ENCODE measurements around the gene ELMOD3.
"Not testable (repeated sequence)": the region's sequence is repeated elsewhere in the genome, so short reads cannot be mapped to it uniquely, and the experiment has no call there.

DNA sequence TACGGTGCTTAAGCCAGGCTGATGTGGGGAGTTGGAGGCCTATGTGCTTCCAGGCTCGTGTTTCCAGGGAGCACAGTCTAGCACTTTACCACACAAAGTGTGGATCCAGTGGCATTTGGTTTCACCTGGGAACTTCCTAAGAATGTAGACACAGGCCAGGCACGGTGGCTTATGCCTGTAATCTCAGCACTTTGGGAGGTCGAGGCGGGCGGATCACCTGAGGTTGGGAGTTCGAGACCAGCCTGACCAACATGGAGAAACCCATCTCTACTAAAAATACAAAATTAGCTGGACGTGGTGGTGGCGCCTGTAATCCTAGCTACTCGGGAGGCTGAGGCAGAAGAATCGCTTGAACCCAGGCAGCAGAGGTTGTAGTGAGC lies 30.6 kb upstream of the ELMOD3 start:
- TF ChIP-seq, protein P1, sequence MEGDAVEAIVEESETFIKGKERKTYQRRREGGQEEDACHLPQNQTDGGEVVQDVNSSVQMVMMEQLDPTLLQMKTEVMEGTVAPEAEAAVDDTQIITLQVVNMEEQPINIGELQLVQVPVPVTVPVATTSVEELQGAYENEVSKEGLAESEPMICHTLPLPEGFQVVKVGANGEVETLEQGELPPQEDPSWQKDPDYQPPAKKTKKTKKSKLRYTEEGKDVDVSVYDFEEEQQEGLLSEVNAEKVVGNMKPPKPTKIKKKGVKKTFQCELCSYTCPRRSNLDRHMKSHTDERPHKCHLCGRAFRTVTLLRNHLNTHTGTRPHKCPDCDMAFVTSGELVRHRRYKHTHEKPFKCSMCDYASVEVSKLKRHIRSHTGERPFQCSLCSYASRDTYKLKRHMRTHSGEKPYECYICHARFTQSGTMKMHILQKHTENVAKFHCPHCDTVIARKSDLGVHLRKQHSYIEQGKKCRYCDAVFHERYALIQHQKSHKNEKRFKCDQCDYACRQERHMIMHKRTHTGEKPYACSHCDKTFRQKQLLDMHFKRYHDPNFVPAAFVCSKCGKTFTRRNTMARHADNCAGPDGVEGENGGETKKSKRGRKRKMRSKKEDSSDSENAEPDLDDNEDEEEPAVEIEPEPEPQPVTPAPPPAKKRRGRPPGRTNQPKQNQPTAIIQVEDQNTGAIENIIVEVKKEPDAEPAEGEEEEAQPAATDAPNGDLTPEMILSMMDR (IDR thresholded peaks at IDR 0.05; ENCODE audit: low read length) = not testable (repeated sequence)
- not testable (repeated sequence) for TF ChIP-seq EZH2phosphoT487 (IDR thresholded peaks at IDR 0.05; ENCODE audit: low read length)
